ENCODE measurements around the gene ARHGAP44. TPM values are rescaled to one million over a fixed set of nuclear protein-coding genes. Genes with fewer than 3 reads are reported as not detected.

ARHGAP44 gene
- total and polyA plus RNA-seq, 2 of the 8 experiments (the other 6 are each of a cell fraction or from before 2014, with no cell fraction given), result 6.2 to 22.2 TPM

DNA sequence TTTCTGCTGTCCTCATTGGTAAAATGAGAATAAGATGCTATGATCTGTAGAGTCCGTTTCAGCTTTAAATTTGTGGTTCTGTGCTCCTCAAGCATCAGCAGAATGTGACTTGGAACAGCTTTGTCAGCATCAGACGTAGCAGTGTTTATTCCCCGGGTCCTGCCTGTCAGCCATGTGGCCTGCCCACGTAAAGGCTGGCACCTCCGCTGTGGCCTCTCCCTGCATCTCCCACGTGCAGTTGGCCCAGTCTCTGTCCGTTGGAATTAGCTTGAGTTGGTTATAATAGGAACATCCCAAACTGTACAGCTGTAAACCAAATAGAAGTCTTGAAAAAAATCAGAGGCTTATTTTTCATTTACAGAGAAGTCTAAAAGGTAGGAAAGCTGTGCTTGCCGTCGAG is 61.7 kb downstream of the ARHGAP44 start:
- no peak overlapping the region for H3K27ac ChIP-seq (ENCODE audit: low read depth, low read length)

More for the DNA sequence above, 61.7 kb downstream of the ARHGAP44 start:
- FAIRE-seq (no peak), DNase-seq (ENCODE audit: low read depth in 1 of 2, low spot score in 2 of 2) (no peak)
- Histone ChIP-seq H2BK15ac (ENCODE audit: low read length) (no peak overlapping the region), H4K8ac (ENCODE audit: extremely low read depth, insufficient read depth, low read length) (no peak overlapping the region), H2BK12ac (ENCODE audit: low read depth, low read length) (no peak overlapping the region), H4K5ac (ENCODE audit: insufficient read length, low read depth, low read length) (no peak overlapping the region), H3K4me1 (replicated peaks in 1 of 4; ENCODE audit: control insufficient read depth in 3 of 4, insufficient read depth in 4 of 4, low read length in 3 of 4) (no peaks in the 10 kb centered on the region), H3K56ac (replicated peaks; ENCODE audit: insufficient read length, low read depth, low read length) (no peak overlapping the region), H3K23me2 (ENCODE audit: low read depth, low read length) (no peaks in the 10 kb centered on the region), H2BK5ac (ENCODE audit: low read depth, low read length) (no peak overlapping the region), H3K14ac (ENCODE audit: insufficient read length) (no peak overlapping the region), H3K9ac (replicated peaks in 1 of 4; ENCODE audit: extremely low read depth in 1 of 4, low read depth in 3 of 4, low read length in 3 of 4) (no peak overlapping the region), H3K9me3 (ENCODE audit: insufficient read depth in 2 of 2, low read depth in 1 of 2, low read length in 1 of 2) (no peaks in the 10 kb centered on the region), H3K79me1 (ENCODE audit: low read depth, low read length) (peaks cover 8% of the 10 kb centered on the region), H3K27me3 (replicated peaks in 1 of 4; ENCODE audit: control insufficient read depth in 3 of 4, extremely low read depth in 1 of 4, insufficient read depth in 3 of 4, low read length in 3 of 4) (no peaks in the 10 kb centered on the region), H2AK5ac (ENCODE audit: low read depth, low read length) (no peak overlapping the region), H3K18ac (ENCODE audit: extremely low read depth, low read length) (no peak overlapping the region), H3K4me2 (ENCODE audit: insufficient read depth in 1 of 2, low read depth in 2 of 2, low read length in 2 of 2) (no peak overlapping the region), H4K20me1 (replicated peaks in 1 of 2; ENCODE audit: control insufficient read depth in 1 of 2, insufficient read depth in 2 of 2, low read length in 2 of 2) (no peaks in the 10 kb centered on the region), H3K36me3 (ENCODE audit: control insufficient read depth in 2 of 4, insufficient read depth in 4 of 4, low read length in 3 of 4) (no peaks in the 10 kb centered on the region), H3K4ac (replicated peaks; ENCODE audit: insufficient read length, low read depth, low read length) (no peak overlapping the region), H3K79me2 (ENCODE audit: control insufficient read depth in 1 of 2, insufficient read depth in 2 of 2, low read length in 2 of 2) (peaks cover 0 to 6% of the 10 kb centered on the region in 2 experiments; a peak in 2 of 4 replicates), H2AFZ (ENCODE audit: low read length) (no peak overlapping the region), H3K4me3 (ENCODE audit: extremely low read depth in 1 of 4, insufficient read depth in 2 of 4, low read depth in 3 of 4, low read length in 4 of 4) (no peak overlapping the region), H2BK120ac (replicated peaks; ENCODE audit: low read depth, low read length) (no peak overlapping the region), H3K23ac (ENCODE audit: insufficient read length) (no peak overlapping the region), H4K91ac (replicated peaks; ENCODE audit: insufficient read length, low read length) (no peak overlapping the region), H2BK20ac (ENCODE audit: low read length) (no peak overlapping the region)
- WGBS, 2 experiments (ENCODE audit: extremely low coverage in 1 of 2, insufficient coverage in 1 of 2, insufficient read length in 1 of 2, insufficient replicate concordance in 2 of 2, low coverage in 1 of 2, low lambda C conversion rate in 2 of 2, missing lambda C conversion rate in 1 of 2), result 98% methylated on average over 9 of the region's 9 CpGs; no CpG with 5 or more reads in 1 of the 2 experiments
- ChIA-PET POLR2A (ENCODE audit: partially characterized antibody) (no interaction called here), CTCF (ENCODE audit: partially characterized antibody) (interaction anchor here (0.6 kb wide), 1 partner anchor 486 kb away, joined by 3 read pairs; no protein-coding TSS in a partner anchor)
- TF ChIP-seq TAF7 (optimal IDR thresholded peaks at IDR 0.05; ENCODE audit: borderline replicate concordance, low read depth, low read length), result no peak
- TF ChIP-seq HDAC2 (IDR thresholded peaks at IDR 0.05; ENCODE audit: borderline replicate concordance in 1 of 2, low read depth in 2 of 2, low read length in 2 of 2), result no peak
- TF ChIP-seq CHD2 (IDR thresholded peaks at IDR 0.05; ENCODE audit: low read length), result no peak
- no peak for TF ChIP-seq JUN (IDR thresholded peaks at IDR 0.05; ENCODE audit: low read depth, low read length)
- no peak for TF ChIP-seq RAD21 (IDR thresholded peaks at IDR 0.05 in 1 of 2, conservative IDR thresholded peaks at IDR 0.05 in 1 of 2; ENCODE audit: low read depth in 2 of 2, low read length in 2 of 2)
- no peak for TF ChIP-seq SP1 (IDR thresholded peaks at IDR 0.05; ENCODE audit: low read depth, low read length)
- TF ChIP-seq SIX5 (IDR thresholded peaks at IDR 0.05; ENCODE audit: low read depth, low read length), result no peak
- TF ChIP-seq, protein P1, sequence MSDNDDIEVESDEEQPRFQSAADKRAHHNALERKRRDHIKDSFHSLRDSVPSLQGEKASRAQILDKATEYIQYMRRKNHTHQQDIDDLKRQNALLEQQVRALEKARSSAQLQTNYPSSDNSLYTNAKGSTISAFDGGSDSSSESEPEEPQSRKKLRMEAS (IDR thresholded peaks at IDR 0.05), result no peak
- no peak for TF ChIP-seq TCF12 (IDR thresholded peaks at IDR 0.05; ENCODE audit: low read depth, low read length)
- no peak for TF ChIP-seq TAF1 (IDR thresholded peaks at IDR 0.05; ENCODE audit: low read depth, low read length)
- TF ChIP-seq SP4 (IDR thresholded peaks at IDR 0.05; ENCODE audit: low read length), result no peak
- no peak for TF ChIP-seq JUND (IDR thresholded peaks at IDR 0.05; ENCODE audit: low read length)
- no peak for TF ChIP-seq BACH1 (IDR thresholded peaks at IDR 0.05; ENCODE audit: low read length)
- no peak for TF ChIP-seq EZH2 (IDR thresholded peaks at IDR 0.05; ENCODE audit: low read depth, low read length, severe bottlenecking)

All from H1 (cell line).